Myometrial cell (primary cell): Measurements from ENCODE around the gene BFAR. TPM values are rescaled to one million over a fixed set of nuclear protein-coding genes. Genes with fewer than 3 reads are reported as not detected.

Experiments used
- total RNA-seq: library from RNA; depleted of rRNA; stranded (reverse); fragments of >200 nt; gene quantifications from 2 replicates; pipeline ENCODE4 v1.2.3, GENCODE V29; 2015

The BFAR gene, protein sequence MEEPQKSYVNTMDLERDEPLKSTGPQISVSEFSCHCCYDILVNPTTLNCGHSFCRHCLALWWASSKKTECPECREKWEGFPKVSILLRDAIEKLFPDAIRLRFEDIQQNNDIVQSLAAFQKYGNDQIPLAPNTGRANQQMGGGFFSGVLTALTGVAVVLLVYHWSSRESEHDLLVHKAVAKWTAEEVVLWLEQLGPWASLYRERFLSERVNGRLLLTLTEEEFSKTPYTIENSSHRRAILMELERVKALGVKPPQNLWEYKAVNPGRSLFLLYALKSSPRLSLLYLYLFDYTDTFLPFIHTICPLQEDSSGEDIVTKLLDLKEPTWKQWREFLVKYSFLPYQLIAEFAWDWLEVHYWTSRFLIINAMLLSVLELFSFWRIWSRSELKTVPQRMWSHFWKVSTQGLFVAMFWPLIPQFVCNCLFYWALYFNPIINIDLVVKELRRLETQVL
- 58.0 and 74.1 TPM in 2 replicates for total RNA-seq

GRCh38 chr16:14632693-14633569, at the start of gene BFAR:
Gene BFAR, plus strand, starts transcription at chr16:14632951. Its CDS starts 11,396 bp downstream, at chr16:14644347.

GRCh38 chr16:14629919-14630619, 2.7 kb upstream of the BFAR start, which contains the start of gene PARN:
Gene PARN, minus strand, starts transcription at chr16:14630260. Its CDS starts 135 bp downstream, at chr16:14630125.

GRCh38 chr16:14694129-14694528, 61.4 kb downstream of the BFAR start, which contains the start of gene PLA2G10:
Gene PLA2G10, minus strand, starts transcription at chr16:14694308. Its CDS starts 79 bp downstream, at chr16:14694229.

GRCh38 chr16:14703156-14704011, 70.6 kb downstream of the BFAR start, which contains the start of gene NPIPA3:
Gene NPIPA3, plus strand, starts transcription at chr16:14703411. Its CDS starts 5,533 bp downstream, at chr16:14708944.

Other genes starting within 250 kb of the BFAR start
- gene PARN, start 2.7 kb upstream of the BFAR start, total RNA-seq = 18.5 and 29.6 TPM in 2 replicates
- gene PLA2G10, start 61.4 kb downstream of the BFAR start, total RNA-seq = not detected in 2 replicates
- gene NPIPA3, start 70.5 kb downstream of the BFAR start, total RNA-seq = not detected in 2 replicates
- gene NPIPA2, start 109.6 kb downstream of the BFAR start, total RNA-seq = 0.18 TPM in 1 of 2 replicates, not detected in the other
- 80.1 and 81.5 TPM in 2 replicates for gene NOMO1, start 200.8 kb downstream of the BFAR start, total RNA-seq